ENCODE results near the gene SCGB3A2.

DNA sequence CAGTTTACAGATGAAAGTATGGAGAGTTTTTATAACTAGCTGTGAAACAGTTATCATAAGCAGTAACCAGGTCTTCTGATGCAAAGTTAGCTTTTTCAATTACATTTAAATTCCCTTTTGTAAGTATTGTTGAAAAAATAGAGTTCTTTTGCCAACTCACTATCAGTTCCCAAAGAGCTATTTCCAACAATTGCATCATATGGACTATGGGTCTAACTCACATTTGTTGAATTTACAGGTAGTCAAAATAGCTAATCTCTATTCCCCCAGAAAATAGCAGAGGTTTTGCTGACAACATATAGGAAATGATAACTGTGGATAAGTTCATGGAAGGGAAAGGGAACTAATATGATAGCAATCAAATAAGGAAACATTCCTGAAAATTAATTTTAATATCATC lies 48.5 kb upstream of the SCGB3A2 start:
- TF ChIP-seq, protein P1, sequence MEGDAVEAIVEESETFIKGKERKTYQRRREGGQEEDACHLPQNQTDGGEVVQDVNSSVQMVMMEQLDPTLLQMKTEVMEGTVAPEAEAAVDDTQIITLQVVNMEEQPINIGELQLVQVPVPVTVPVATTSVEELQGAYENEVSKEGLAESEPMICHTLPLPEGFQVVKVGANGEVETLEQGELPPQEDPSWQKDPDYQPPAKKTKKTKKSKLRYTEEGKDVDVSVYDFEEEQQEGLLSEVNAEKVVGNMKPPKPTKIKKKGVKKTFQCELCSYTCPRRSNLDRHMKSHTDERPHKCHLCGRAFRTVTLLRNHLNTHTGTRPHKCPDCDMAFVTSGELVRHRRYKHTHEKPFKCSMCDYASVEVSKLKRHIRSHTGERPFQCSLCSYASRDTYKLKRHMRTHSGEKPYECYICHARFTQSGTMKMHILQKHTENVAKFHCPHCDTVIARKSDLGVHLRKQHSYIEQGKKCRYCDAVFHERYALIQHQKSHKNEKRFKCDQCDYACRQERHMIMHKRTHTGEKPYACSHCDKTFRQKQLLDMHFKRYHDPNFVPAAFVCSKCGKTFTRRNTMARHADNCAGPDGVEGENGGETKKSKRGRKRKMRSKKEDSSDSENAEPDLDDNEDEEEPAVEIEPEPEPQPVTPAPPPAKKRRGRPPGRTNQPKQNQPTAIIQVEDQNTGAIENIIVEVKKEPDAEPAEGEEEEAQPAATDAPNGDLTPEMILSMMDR (conservative IDR thresholded peaks at IDR 0.05; ENCODE audit: low read depth, low read length): no peak
- TF ChIP-seq EZH2phosphoT487 (IDR thresholded peaks at IDR 0.05; ENCODE audit: borderline replicate concordance, low read length) (no peak), EZH2 (IDR thresholded peaks at IDR 0.05; ENCODE audit: low read length, unreplicated experiment) (no peak)

Measured in PC-3 (cell line).